WTC11 (cell line): ENCODE measurements around the gene CTTN. TPM values are rescaled to one million over a fixed set of nuclear protein-coding genes. Genes with fewer than 3 reads are reported as not detected.

Source experiments
- ATAC-seq: fragments of 200-7000 bp; cut with Tn5 transposase; 2 replicates; pipeline ENCODE4 v1.10.0; 2021; ENCODE audit warnings: mild to moderate bottlenecking, moderate library complexity
- CTCF ChIA-PET: fragments of 300-600 bp; sonication (Branson Sonifier 250); formaldehyde crosslinking; loops from one replicate; lab custom pipeline; 2021; ENCODE audit warnings: antibody characterized with exemption; lab: Charles Lee
- POLR2A ChIA-PET: fragments of 350-600 bp; sonication (Branson Sonifier 250); formaldehyde crosslinking; loops from one replicate; lab custom pipeline; 2021; ENCODE audit warnings: antibody characterized with exemption; lab: Charles Lee
- DNase-seq: peaks from one replicate; pipeline ENCODE4 v3.0.0; 2021; ENCODE audit warnings: low spot score
- H3K27ac Mint-ChIP-seq: 2 replicates; pipeline ENCODE4 v1.8.0; 2021; ENCODE audit warnings: mixed read lengths
- H3K27me3 Mint-ChIP-seq: 2 replicates; pipeline ENCODE4 v1.8.0; 2021; ENCODE audit warnings: low read depth, mild to moderate bottlenecking, moderate library complexity, mixed read lengths
- H3K36me3 Mint-ChIP-seq: 2 replicates; pipeline ENCODE4 v1.8.0; 2021; ENCODE audit warnings: mixed read lengths
- H3K4me1 Mint-ChIP-seq: 2 replicates; pipeline ENCODE4 v1.8.0; 2022; ENCODE audit warnings: mixed read lengths
- H3K4me3 Mint-ChIP-seq: 2 replicates; pipeline ENCODE4 v1.8.0; 2021; ENCODE audit warnings: mild to moderate bottlenecking, moderate library complexity, mixed read lengths
- H3K9me3 Mint-ChIP-seq: 2 replicates; pipeline ENCODE4 v1.8.0; 2021; ENCODE audit warnings: mixed read lengths
- AFF4 ChIP-seq: sonication (generic); formaldehyde crosslinking; IDR thresholded peaks from 2 replicates; pipeline ENCODE4 v1.8.1; 2023; ENCODE audit warnings: mild to moderate bottlenecking, missing genetic modification reagents, borderline replicate concordance
- ATF3 ChIP-seq: sonication (generic); formaldehyde crosslinking; conservative IDR thresholded peaks from 2 replicates; pipeline ENCODE4 v1.8.1; 2022; ENCODE audit warnings: mild to moderate bottlenecking, missing genetic modification reagents
- ATF6 ChIP-seq: sonication (generic); formaldehyde crosslinking; IDR thresholded peaks from 2 replicates; pipeline ENCODE4 v1.8.1; 2023; ENCODE audit warnings: mild to moderate bottlenecking, missing genetic modification reagents
- CTCF ChIP-seq: fragments of 200-600 bp; IDR thresholded peaks from 2 replicates; pipeline ENCODE4 v1.8.0; 2022; ENCODE audit warnings: antibody characterized with exemption
- ETV6 ChIP-seq: sonication (generic); formaldehyde crosslinking; IDR thresholded peaks from 2 replicates; pipeline ENCODE4 v1.8.1; 2022; ENCODE audit warnings: mild to moderate bottlenecking, missing genetic modification reagents
- GABPB1 ChIP-seq: sonication (generic); formaldehyde crosslinking; IDR thresholded peaks from 2 replicates; pipeline ENCODE4 v1.8.1; 2023; ENCODE audit warnings: mild to moderate bottlenecking, missing genetic modification reagents
- JAZF1 ChIP-seq: fragments of 250-450 bp; sonication (Bioruptor Pico); IDR thresholded peaks from 2 replicates; pipeline ENCODE4 v1.9.0; 2021; ENCODE audit warnings: moderate library complexity, mild to moderate bottlenecking, inconsistent platforms
- MXD4 ChIP-seq: fragments of 250-450 bp; sonication (Bioruptor Pico); IDR thresholded peaks from 2 replicates; pipeline ENCODE4 v1.8.0; 2021; ENCODE audit warnings: mild to moderate bottlenecking, moderate library complexity, borderline replicate concordance
- NFATC4 ChIP-seq: fragments of 250-450 bp; sonication (Bioruptor Pico); IDR thresholded peaks from 2 replicates; pipeline ENCODE4 v1.9.0; 2021; ENCODE audit warnings: mild to moderate bottlenecking
- NR2C2 ChIP-seq: sonication (generic); formaldehyde crosslinking; IDR thresholded peaks from 2 replicates; pipeline ENCODE4 v1.8.0; 2022; ENCODE audit warnings: mild to moderate bottlenecking, missing genetic modification reagents
- RORB ChIP-seq: fragments of 250-450 bp; sonication (Bioruptor Pico); IDR thresholded peaks from 2 replicates; pipeline ENCODE4 v1.9.0; 2021; ENCODE audit warnings: mild to moderate bottlenecking
- ZNF138 ChIP-seq: sonication (generic); formaldehyde crosslinking; conservative IDR thresholded peaks from 2 replicates; pipeline ENCODE4 v1.8.1; 2022; ENCODE audit warnings: mild to moderate bottlenecking, moderate library complexity, missing genetic modification reagents
- ZNF281 ChIP-seq: sonication (generic); formaldehyde crosslinking; IDR thresholded peaks from 2 replicates; pipeline ENCODE4 v1.8.0; 2023; ENCODE audit warnings: mild to moderate bottlenecking, missing genetic modification reagents
- total RNA-seq: library from RNA; stranded (reverse); gene quantifications from 3 replicates; pipeline ENCODE4 v1.2.3, GENCODE V29; 2021
- TF ChIP-seq, protein P1 (sequence below): sonication (generic); formaldehyde crosslinking; IDR thresholded peaks from 2 replicates; pipeline ENCODE4 v1.8.1; 2023; ENCODE audit warnings: mild to moderate bottlenecking, missing genetic modification reagents, moderate library complexity
- TF ChIP-seq, protein P2 (sequence below): fragments of 250-450 bp; sonication (Bioruptor Pico); IDR thresholded peaks from 2 replicates; pipeline ENCODE4 v1.8.0; 2021; ENCODE audit warnings: mild to moderate bottlenecking
- TF ChIP-seq, protein P3 (sequence below): fragments of 250-450 bp; sonication (Bioruptor Pico); IDR thresholded peaks from 2 replicates; pipeline ENCODE4 v1.9.0; 2021; ENCODE audit warnings: mild to moderate bottlenecking

CTTN gene
- total RNA-seq, 1 experiment from 2014 or later = 281 TPM

GRCh38 chr11:70352601-70353000 is 45.7 kb upstream of the CTTN start (continued):
- no peak for TF ChIP-seq ATF6 (CRISPR knock-in tag)

- Mint-ChIP-seq H3K27me3 (no peaks in the 10 kb centered on the region), H3K36me3 (peaks cover 69% of the 10 kb centered on the region), H3K4me1 (0 out of 2 replicates have a peak, but pooled peaks cover 2% of the 10 kb centered on the region), H3K9me3 (no peaks in the 10 kb centered on the region), H3K4me3 (no peak overlapping the region), H3K27ac (0 out of 2 replicates have a peak overlapping the region, but pooled peaks have one; percentile 41)
- no peak for TF ChIP-seq ATF3 (CRISPR knock-in tag)
- TF ChIP-seq, protein P1, sequence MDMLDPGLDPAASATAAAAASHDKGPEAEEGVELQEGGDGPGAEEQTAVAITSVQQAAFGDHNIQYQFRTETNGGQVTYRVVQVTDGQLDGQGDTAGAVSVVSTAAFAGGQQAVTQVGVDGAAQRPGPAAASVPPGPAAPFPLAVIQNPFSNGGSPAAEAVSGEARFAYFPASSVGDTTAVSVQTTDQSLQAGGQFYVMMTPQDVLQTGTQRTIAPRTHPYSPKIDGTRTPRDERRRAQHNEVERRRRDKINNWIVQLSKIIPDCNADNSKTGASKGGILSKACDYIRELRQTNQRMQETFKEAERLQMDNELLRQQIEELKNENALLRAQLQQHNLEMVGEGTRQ (CRISPR knock-in tag) = no peak
- TF ChIP-seq MXD4 (CRISPR knock-in tag) = no peak
- no peak for TF ChIP-seq GABPB1 (CRISPR knock-in tag)
- TF ChIP-seq, protein P2, sequence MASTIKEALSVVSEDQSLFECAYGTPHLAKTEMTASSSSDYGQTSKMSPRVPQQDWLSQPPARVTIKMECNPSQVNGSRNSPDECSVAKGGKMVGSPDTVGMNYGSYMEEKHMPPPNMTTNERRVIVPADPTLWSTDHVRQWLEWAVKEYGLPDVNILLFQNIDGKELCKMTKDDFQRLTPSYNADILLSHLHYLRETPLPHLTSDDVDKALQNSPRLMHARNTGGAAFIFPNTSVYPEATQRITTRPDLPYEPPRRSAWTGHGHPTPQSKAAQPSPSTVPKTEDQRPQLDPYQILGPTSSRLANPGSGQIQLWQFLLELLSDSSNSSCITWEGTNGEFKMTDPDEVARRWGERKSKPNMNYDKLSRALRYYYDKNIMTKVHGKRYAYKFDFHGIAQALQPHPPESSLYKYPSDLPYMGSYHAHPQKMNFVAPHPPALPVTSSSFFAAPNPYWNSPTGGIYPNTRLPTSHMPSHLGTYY (CRISPR knock-in tag) = no peak
- TF ChIP-seq ZNF138 (CRISPR knock-in tag) = no peak
- no peak for TF ChIP-seq RORB
- ATAC-seq (no peak), DNase-seq (no peak)
- ChIA-PET POLR2A (no interaction called here), CTCF (no interaction called here)
Observed at GRCh38 chr11:70353329-70353728, 45.0 kb upstream of the CTTN start.

DNA sequence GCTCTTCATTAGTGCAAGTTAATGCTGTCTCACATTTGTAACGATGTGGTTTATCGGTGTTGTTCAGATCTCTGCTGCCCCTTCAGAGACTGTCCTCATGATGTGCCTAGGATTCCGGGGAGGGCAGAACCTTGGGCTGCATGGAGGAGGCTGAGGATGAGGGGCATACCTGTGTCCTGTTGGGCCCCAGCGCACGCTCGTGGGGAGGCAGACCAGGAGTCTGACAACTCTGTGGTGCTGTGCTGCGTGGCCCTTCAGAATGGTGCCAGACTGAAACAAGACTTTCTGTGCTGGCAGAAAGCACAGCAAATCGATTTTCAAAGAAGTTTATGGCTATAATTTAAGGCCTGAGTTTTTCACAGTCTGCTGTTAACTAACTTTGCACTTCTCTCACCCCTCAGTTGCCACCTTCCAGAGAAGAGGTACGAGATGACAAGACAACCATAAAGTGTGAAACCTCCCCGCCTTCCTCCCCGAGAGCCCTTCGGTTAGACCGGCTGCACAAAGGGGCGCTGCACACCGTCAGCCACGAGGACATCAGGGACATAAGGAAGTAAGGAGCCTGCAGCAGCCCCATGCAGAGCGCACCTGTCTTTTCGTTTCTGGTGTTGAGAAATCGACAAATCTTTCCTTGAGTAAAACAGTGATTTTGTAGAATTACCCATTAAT is 44.3 kb upstream of the CTTN start:
- Mint-ChIP-seq H3K27me3 (no peaks in the 10 kb centered on the region), H3K4me1 (0 out of 2 replicates have a peak, but pooled peaks cover 2% of the 10 kb centered on the region), H3K27ac (peak overlapping the region; percentile 65), H3K36me3 (peaks cover 74% of the 10 kb centered on the region), H3K4me3 (no peak overlapping the region), H3K9me3 (no peaks in the 10 kb centered on the region)
- CTCF ChIA-PET = no interaction called here
- POLR2A ChIA-PET = no interaction called here
- no peak for ATAC-seq
- DNase-seq = no peak
- no peak for TF ChIP-seq ETV6 (CRISPR knock-in tag)
- no peak for TF ChIP-seq NFATC4 (CRISPR knock-in tag)
- no peak for TF ChIP-seq NR2C2 (CRISPR knock-in tag)
- TF ChIP-seq CTCF = no peak
- TF ChIP-seq, protein P3, sequence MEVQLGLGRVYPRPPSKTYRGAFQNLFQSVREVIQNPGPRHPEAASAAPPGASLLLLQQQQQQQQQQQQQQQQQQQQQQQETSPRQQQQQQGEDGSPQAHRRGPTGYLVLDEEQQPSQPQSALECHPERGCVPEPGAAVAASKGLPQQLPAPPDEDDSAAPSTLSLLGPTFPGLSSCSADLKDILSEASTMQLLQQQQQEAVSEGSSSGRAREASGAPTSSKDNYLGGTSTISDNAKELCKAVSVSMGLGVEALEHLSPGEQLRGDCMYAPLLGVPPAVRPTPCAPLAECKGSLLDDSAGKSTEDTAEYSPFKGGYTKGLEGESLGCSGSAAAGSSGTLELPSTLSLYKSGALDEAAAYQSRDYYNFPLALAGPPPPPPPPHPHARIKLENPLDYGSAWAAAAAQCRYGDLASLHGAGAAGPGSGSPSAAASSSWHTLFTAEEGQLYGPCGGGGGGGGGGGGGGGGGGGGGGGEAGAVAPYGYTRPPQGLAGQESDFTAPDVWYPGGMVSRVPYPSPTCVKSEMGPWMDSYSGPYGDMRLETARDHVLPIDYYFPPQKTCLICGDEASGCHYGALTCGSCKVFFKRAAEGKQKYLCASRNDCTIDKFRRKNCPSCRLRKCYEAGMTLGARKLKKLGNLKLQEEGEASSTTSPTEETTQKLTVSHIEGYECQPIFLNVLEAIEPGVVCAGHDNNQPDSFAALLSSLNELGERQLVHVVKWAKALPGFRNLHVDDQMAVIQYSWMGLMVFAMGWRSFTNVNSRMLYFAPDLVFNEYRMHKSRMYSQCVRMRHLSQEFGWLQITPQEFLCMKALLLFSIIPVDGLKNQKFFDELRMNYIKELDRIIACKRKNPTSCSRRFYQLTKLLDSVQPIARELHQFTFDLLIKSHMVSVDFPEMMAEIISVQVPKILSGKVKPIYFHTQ (CRISPR knock-in tag) = no peak
- no peak for TF ChIP-seq ZNF281 (CRISPR knock-in tag)
- no peak for TF ChIP-seq JAZF1
- no peak for TF ChIP-seq AFF4
